Measurements from ENCODE around the gene RDH5. TPM values are rescaled to one million over a fixed set of nuclear protein-coding genes. Genes with fewer than 3 reads are reported as not detected.

RDH5 gene
- total and polyA plus RNA-seq, 2 of the 13 experiments (the other 11 are each of a cell fraction or from before 2014, with no cell fraction given): 2.6 to 5.7 TPM

DNA sequence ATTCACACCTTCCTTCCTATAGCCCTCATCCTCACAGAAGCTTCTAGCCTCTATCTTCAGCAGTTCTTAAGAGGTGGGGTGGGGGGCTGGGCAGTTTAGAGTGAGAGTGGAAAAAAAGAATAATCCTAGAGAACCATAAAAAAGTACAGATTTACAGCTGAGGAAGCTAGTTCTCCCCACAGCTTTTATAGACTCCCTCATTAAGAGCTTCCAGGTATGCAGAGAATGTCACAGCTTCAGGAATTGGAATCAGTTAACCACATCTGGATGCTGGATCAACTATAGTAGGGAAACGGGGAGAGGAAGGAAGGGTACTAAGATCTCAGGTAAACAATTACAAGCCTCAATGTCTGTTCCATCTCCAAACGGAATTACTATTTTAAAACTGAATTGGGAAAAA lies 35.1 kb downstream of the RDH5 start (continued):
- TF ChIP-seq ZNF839 (CRISPR knock-in tag; IDR thresholded peaks at IDR 0.05; ENCODE audit: borderline replicate concordance) (no peak), BRD4 (CRISPR knock-in tag; IDR thresholded peaks at IDR 0.05) (no peak), POLR2G (IDR thresholded peaks at IDR 0.05; ENCODE audit: low read depth, low read length) (no peak), KAT7 (CRISPR knock-in tag; IDR thresholded peaks at IDR 0.05; ENCODE audit: borderline replicate concordance) (no peak), ZNF746 (CRISPR knock-in tag; IDR thresholded peaks at IDR 0.05) (no peak), ZNF841 (CRISPR knock-in tag; IDR thresholded peaks at IDR 0.05; ENCODE audit: borderline replicate concordance) (no peak), ZKSCAN1 (IDR thresholded peaks at IDR 0.05; ENCODE audit: low read length) (no peak), NPAS2 (CRISPR knock-in tag; IDR thresholded peaks at IDR 0.05; ENCODE audit: borderline replicate concordance) (no peak), ZBTB34 (CRISPR knock-in tag; IDR thresholded peaks at IDR 0.05) (no peak)
- TF ChIP-seq, protein P1, sequence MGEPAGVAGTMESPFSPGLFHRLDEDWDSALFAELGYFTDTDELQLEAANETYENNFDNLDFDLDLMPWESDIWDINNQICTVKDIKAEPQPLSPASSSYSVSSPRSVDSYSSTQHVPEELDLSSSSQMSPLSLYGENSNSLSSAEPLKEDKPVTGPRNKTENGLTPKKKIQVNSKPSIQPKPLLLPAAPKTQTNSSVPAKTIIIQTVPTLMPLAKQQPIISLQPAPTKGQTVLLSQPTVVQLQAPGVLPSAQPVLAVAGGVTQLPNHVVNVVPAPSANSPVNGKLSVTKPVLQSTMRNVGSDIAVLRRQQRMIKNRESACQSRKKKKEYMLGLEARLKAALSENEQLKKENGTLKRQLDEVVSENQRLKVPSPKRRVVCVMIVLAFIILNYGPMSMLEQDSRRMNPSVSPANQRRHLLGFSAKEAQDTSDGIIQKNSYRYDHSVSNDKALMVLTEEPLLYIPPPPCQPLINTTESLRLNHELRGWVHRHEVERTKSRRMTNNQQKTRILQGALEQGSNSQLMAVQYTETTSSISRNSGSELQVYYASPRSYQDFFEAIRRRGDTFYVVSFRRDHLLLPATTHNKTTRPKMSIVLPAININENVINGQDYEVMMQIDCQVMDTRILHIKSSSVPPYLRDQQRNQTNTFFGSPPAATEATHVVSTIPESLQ (CRISPR knock-in tag; conservative IDR thresholded peaks at IDR 0.05): no peak

DNA sequence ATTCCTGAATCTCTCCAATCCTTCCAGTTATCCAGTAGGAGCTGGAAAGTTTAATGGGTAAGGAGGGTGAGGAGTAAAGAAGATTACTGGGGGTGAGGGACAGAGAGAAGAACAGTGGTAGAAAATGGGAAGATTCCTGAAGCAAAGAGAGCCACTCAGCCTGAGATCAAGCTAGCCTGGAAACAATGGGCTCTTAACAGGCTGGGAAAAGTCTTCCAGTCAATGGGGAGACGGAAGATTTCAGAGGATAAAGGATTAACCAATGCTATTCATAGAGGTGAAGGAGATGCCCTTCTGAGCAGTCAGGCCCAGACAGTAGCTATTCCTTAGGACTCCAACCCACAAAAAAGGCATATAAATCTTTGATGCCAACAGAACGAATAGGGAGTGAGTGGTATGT lies 37.5 kb downstream of the RDH5 start:
- intact Hi-C loops (cut with micrococcal nuclease; ENCODE audit: unreplicated experiment) (no loop called here), in situ Hi-C loops (cut with HindIII; ENCODE audit: extremely low pct_ligation_motif_present, low pct_unique_long_range_greater_than_20kb) (no loop called here)
- Histone ChIP-seq H4K20me1 (ENCODE audit: insufficient read depth, low read length) (no peaks in the 10 kb centered on the region), H3K27me3 (ENCODE audit: control insufficient read depth in 1 of 2, insufficient read depth in 2 of 2, low read length in 2 of 2) (no peaks in the 10 kb centered on the region), H2AFZ (ENCODE audit: low read length) (no peak overlapping the region), H3K9ac (ENCODE audit: insufficient read depth, low read depth, low read length) (no peak overlapping the region), H3K4me3 (replicated peaks in 1 of 3; ENCODE audit: insufficient read depth in 1 of 3, low read depth in 2 of 3, low read length in 3 of 3) (no peak overlapping the region), H3K9me3 (ENCODE audit: low read length) (no peaks in the 10 kb centered on the region), H3K4me1 (ENCODE audit: insufficient read depth, low read length) (no peaks in the 10 kb centered on the region), H3K36me3 (replicated peaks in 1 of 2; ENCODE audit: control insufficient read depth in 1 of 2, insufficient read depth in 2 of 2, low read length in 2 of 2) (peaks cover 21 to 74% of the 10 kb centered on the region in 2 experiments), H3K4me2 (ENCODE audit: low read depth, low read length) (no peak overlapping the region), H3K79me2 (ENCODE audit: insufficient read depth, low read length) (no peaks in the 10 kb centered on the region), H3K27ac (ENCODE audit: extremely low read length, insufficient read depth, low read length) (no peak overlapping the region)
- WGBS (ENCODE audit: low lambda C conversion rate): 97% methylated on average over 2 of the region's 2 CpGs
- DNase-seq (ENCODE audit: low spot score): no peak
- no peak for FAIRE-seq
- ChIA-PET POLR2A (no interaction called here), CTCF (ENCODE audit: low intra/inter-chr PET ratio, low total read pairs) (no interaction called here)
- no TSS peak for BruUV-seq (replicated peaks)
- ATAC-seq: no peak
- TF ChIP-seq ZNF3 (CRISPR knock-in tag; IDR thresholded peaks at IDR 0.05) (no peak), ZKSCAN8 (CRISPR knock-in tag; IDR thresholded peaks at IDR 0.05; ENCODE audit: borderline replicate concordance) (no peak), KLF11 (CRISPR knock-in tag; IDR thresholded peaks at IDR 0.05) (no peak), NCOA5 (CRISPR knock-in tag; IDR thresholded peaks at IDR 0.05) (no peak), HCFC1 (IDR thresholded peaks at IDR 0.05; ENCODE audit: low read depth, low read length) (no peak), AGO1 (IDR thresholded peaks at IDR 0.05; ENCODE audit: low read depth, low read length, poor library complexity, severe bottlenecking) (no peak), ZNF879 (CRISPR knock-in tag; IDR thresholded peaks at IDR 0.05) (no peak), ZNF773 (CRISPR knock-in tag; IDR thresholded peaks at IDR 0.05; ENCODE audit: borderline replicate concordance) (no peak), ZNF556 (CRISPR knock-in tag; IDR thresholded peaks at IDR 0.05; ENCODE audit: borderline replicate concordance) (no peak), TFAP4 (IDR thresholded peaks at IDR 0.05; ENCODE audit: borderline replicate concordance, low read depth) (no peak), ZNF772 (CRISPR knock-in tag; IDR thresholded peaks at IDR 0.05) (no peak)
